Adrenal gland (tissue), 5 donors: Measurements from ENCODE around the gene ABHD17A.

ENCODE experiments used
- CTCF ChIP-seq, 6 experiments: fragments of 450-650 bp in 4 of 6; fragments of 200-600 bp in 2 of 6; sonication (generic) in 1 of 6; IDR thresholded peaks; 1 replicate in 5 of 6; 2 replicates in 1 of 6; pipeline versions ENCODE4 v1.5.1 to v1.8.0; 2016 to 2021; ENCODE audit warnings: antibody characterized with exemption in 6 of 6, mild to moderate bottlenecking in 2 of 6, moderate library complexity in 1 of 6
- POLR2A ChIP-seq, 2 donors: fragments of 450-650 bp; IDR thresholded peaks; one replicate each; pipeline ENCODE4 v1.6.1; 2017; ENCODE audit warnings: antibody characterized with exemption in 2 of 2, mild to moderate bottlenecking in 2 of 2, moderate library complexity in 1 of 2
- donor health status: DM: no; HTN: no; CAD: no.

GRCh38 chr19:1846517-1847204, 38.6 kb downstream of the ABHD17A start:
- no peak for TF ChIP-seq CTCF (IDR thresholded peaks at IDR 0.05)
- TF ChIP-seq POLR2A (IDR thresholded peaks at IDR 0.05): no peak
